GM23248 (cell line): ENCODE data around the gene TLE7. TPM values are rescaled to one million over a fixed set of nuclear protein-coding genes. Genes with fewer than 3 reads are reported as not detected.

ENCODE experiments used
- DNase-seq: peaks from one replicate; pipeline ENCODE4 v3.0.0-alpha.2; 2015
- H2AFZ ChIP-seq: fragments of 200-600 bp; sonication (generic); 2 replicates; pipeline ENCODE4 v1.6.1; 2016; ENCODE audit warnings: antibody characterized with exemption
- H3F3A ChIP-seq: fragments of 200-600 bp; sonication (generic); 2 replicates; pipeline ENCODE4 v1.6.1; 2016; ENCODE audit warnings: mild to moderate bottlenecking, antibody characterized with exemption, mixed run types; ENCODE audit not compliant: insufficient read depth
- H3K27ac ChIP-seq: fragments of 200-600 bp; sonication (generic); 2 replicates; pipeline ENCODE4 v1.5.1; 2016; ENCODE audit warnings: mild to moderate bottlenecking
- H3K27me3 ChIP-seq: fragments of 200-600 bp; sonication (generic); replicated peaks from 2 replicates; pipeline ENCODE4 v1.6.1; 2016; ENCODE audit warnings: mild to moderate bottlenecking; ENCODE audit not compliant: insufficient read depth
- H3K36me3 ChIP-seq: fragments of 200-600 bp; sonication (generic); 2 replicates; pipeline ENCODE4 v1.6.1; 2016; ENCODE audit warnings: low read depth, mild to moderate bottlenecking
- H3K4me1 ChIP-seq: fragments of 200-600 bp; sonication (generic); 2 replicates; pipeline ENCODE4 v1.6.1; 2016; ENCODE audit warnings: mild to moderate bottlenecking; ENCODE audit not compliant: insufficient read depth
- H3K4me2 ChIP-seq: fragments of 200-600 bp; sonication (generic); one replicate; pipeline ENCODE4 v1.6.1; 2016; ENCODE audit warnings: mild to moderate bottlenecking; ENCODE audit not compliant: unreplicated experiment
- H3K4me3 ChIP-seq: fragments of 200-600 bp; sonication (generic); 2 replicates; pipeline ENCODE4 v1.5.1; 2016; ENCODE audit warnings: mild to moderate bottlenecking
- H3K79me2 ChIP-seq: fragments of 200-600 bp; sonication (generic); 2 replicates; pipeline ENCODE4 v1.6.1; 2016; ENCODE audit warnings: mild to moderate bottlenecking; ENCODE audit not compliant: insufficient read depth
- H3K9ac ChIP-seq: fragments of 200-600 bp; sonication (generic); 2 replicates; pipeline ENCODE4 v1.6.1; 2016; ENCODE audit warnings: mild to moderate bottlenecking
- H3K9me2 ChIP-seq: fragments of 200-600 bp; sonication (generic); 2 replicates; pipeline ENCODE4 v1.6.1; 2016; ENCODE audit warnings: mixed run types, mild to moderate bottlenecking, moderate library complexity; ENCODE audit not compliant: insufficient read depth
- H3K9me3 ChIP-seq: fragments of 200-600 bp; sonication (generic); one replicate; pipeline ENCODE4 v1.6.1; 2017; ENCODE audit warnings: low read depth
- H4K20me1 ChIP-seq: fragments of 200-600 bp; sonication (generic); 2 replicates; pipeline ENCODE4 v1.6.0; 2016; ENCODE audit not compliant: insufficient read depth
- EZH2 ChIP-seq: fragments of 200-600 bp; sonication (generic); IDR thresholded peaks from 2 replicates; pipeline ENCODE4 v1.6.1; 2018; ENCODE audit warnings: antibody characterized with exemption, mild to moderate bottlenecking; ENCODE audit not compliant: insufficient read depth, poor library complexity, severe bottlenecking
- EZH2phosphoT487 ChIP-seq: fragments of 200-600 bp; sonication (generic); IDR thresholded peaks from 2 replicates; pipeline ENCODE4 v1.6.1; 2018; ENCODE audit warnings: antibody characterized with exemption, moderate library complexity, mild to moderate bottlenecking, low read depth; ENCODE audit not compliant: insufficient read depth
- WGBS, 2 experiments: methylation state at CpG; one replicate each; pipeline ENCODE4 v1.1.6; 2015 to 2017; ENCODE audit warnings: low lambda C conversion rate in 2 of 2, low coverage in 1 of 2; ENCODE audit errors: missing lambda C conversion rate in 2 of 2; 5-methylcytosine and 5-hydroxymethylcytosine counted together
- in situ Hi-C: fragments of 300-500 bp; cut with MboI; formaldehyde crosslinking; loops from 2 replicates; pipeline ENCODE4 v1.15.0; 2020
- polyA plus RNA-seq: library from polyadenylated mRNA; unstranded; fragments of >200 nt; fragmentation: Nextera tagmentation; extraction: Ambion mirVana; gene quantifications from 2 replicates; pipeline ENCODE4 v1.2.1, GENCODE V29; 2016
- total RNA-seq: library from RNA; depleted of rRNA; stranded (reverse); fragments of >200 nt; shearing (Covaris generic); gene quantifications from 2 replicates; pipeline ENCODE4 v1.2.3, GENCODE V29; 2014

TLE7 gene
- total and polyA plus RNA-seq, 2 experiments from 2014 or later = not detected

- Histone ChIP-seq H2AFZ (no peak overlapping the region), H3K79me2 (no peaks in the 10 kb centered on the region), H3F3A (no peaks in the 10 kb centered on the region), H4K20me1 (no peaks in the 10 kb centered on the region), H3K27ac (no peak overlapping the region), H3K4me1 (no peaks in the 10 kb centered on the region), H3K4me2 (no peak overlapping the region), H3K27me3 (no peaks in the 10 kb centered on the region), H3K36me3 (no peaks in the 10 kb centered on the region), H3K9me3 (no peaks in the 10 kb centered on the region), H3K9ac (no peak overlapping the region), H3K9me2 (no peaks in the 10 kb centered on the region), H3K4me3 (no peak overlapping the region)
- in situ Hi-C loops = no loop called here
- TF ChIP-seq EZH2phosphoT487 = no peak
- no peak for TF ChIP-seq EZH2
- 0 to 1% methylated on average over 3 of the region's 3 CpGs for WGBS, 2 experiments
- DNase-seq = peak; percentile 18
These were observed 2.3 kb downstream of the TLE7 start for GRCh38 chr16:71439523-71439922.

DNA sequence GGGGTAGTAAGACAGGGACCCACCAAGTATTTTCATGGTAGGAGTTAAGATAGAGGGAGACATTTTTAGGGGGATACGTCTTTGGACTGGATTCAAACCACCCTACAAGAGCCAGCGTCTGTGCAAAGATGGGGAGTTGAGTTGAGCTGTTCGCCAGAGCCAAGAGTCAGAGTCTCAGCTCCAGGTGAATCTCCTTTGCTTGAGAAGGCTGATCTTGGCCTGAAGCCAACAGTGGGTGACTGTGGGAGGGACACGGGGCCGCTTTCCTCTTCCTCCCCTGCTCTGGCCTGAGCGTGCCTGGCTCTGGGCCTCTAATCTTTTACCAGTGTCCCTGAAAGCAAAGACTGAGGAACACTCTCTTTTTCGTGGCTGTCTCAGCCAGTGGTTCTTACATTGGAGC, 5.4 kb downstream of the TLE7 start:
- TF ChIP-seq EZH2 (no peak), EZH2phosphoT487 (no peak)
- H3K4me3 ChIP-seq = no peak overlapping the region
- 33 to 46% methylated on average over 7 of the region's 7 CpGs for WGBS, 2 experiments
- no peaks in the 10 kb centered on the region for H3K79me2 ChIP-seq
- H3K9me2 ChIP-seq = no peaks in the 10 kb centered on the region
- H3K9ac ChIP-seq = no peak overlapping the region
- H4K20me1 ChIP-seq = no peaks in the 10 kb centered on the region
- 0 out of 2 replicates have a peak, but pooled peaks cover 6% of the 10 kb centered on the region for H3K27me3 ChIP-seq
- no peaks in the 10 kb centered on the region for H3F3A ChIP-seq
- H3K4me2 ChIP-seq = no peak overlapping the region
- no peak for DNase-seq
- no peaks in the 10 kb centered on the region for H3K36me3 ChIP-seq
- in situ Hi-C loops = no loop called here
- no peaks in the 10 kb centered on the region for H3K9me3 ChIP-seq
- no peak overlapping the region for H2AFZ ChIP-seq
- no peaks in the 10 kb centered on the region for H3K4me1 ChIP-seq
- no peak overlapping the region for H3K27ac ChIP-seq

DNA sequence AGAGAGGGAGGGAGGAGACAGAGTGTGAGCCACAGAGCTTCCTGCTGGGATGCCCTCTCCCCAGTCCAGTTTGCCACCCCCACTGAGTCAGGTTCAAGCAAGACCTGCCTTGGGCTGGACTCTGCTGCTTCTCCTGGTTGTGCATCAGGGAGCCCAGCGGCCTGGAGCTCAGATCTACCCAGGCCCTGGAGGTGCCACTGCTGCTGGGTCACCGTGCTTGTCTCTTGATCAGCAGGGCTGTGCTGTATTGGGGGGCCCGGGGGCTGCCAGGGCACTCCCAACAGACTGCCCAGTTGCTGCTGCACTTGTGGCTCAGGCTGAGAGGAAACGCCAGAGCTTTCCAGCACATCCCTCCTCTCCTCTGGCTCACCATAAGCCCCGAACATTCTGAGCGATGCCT, 8.9 kb downstream of the TLE7 start:
- Histone ChIP-seq H3K4me2 (no peak overlapping the region), H3K9me3 (no peaks in the 10 kb centered on the region), H3K27me3 (0 out of 2 replicates have a peak, but pooled peaks cover 6% of the 10 kb centered on the region), H3K27ac (no peak overlapping the region), H3K4me1 (no peaks in the 10 kb centered on the region), H3K9ac (no peak overlapping the region), H3F3A (peaks cover 11% of the 10 kb centered on the region), H2AFZ (no peak overlapping the region), H3K79me2 (no peaks in the 10 kb centered on the region), H3K36me3 (no peaks in the 10 kb centered on the region), H4K20me1 (no peaks in the 10 kb centered on the region), H3K9me2 (no peaks in the 10 kb centered on the region), H3K4me3 (no peak overlapping the region)
- TF ChIP-seq EZH2 (no peak), EZH2phosphoT487 (no peak)
- in situ Hi-C loops = no loop called here
- DNase-seq = no peak
- WGBS, 2 experiments = 47 to 49% methylated on average over 5 to 6 of the region's 6 CpGs

DNA sequence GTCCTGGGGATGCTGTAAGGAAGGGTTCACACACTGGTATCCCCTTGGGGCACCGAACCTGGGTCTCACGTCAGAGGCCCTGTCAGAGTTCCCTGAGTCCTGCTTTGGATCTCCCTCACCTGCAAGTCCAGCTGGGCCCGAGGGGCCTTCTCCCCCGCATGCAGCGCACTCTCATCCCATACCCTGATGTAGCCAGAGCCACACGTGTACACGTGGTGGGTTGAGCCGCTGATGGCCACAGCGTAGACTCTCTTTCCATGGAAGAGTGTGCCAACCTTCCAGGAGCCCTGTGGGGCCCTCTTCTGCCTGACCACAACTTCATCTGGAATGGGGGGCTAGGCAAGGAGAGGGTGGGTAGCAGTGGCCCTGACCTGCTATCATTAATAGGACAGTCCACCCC, 9.9 kb downstream of the TLE7 start:
- Histone ChIP-seq H3K27ac (no peak overlapping the region), H3K36me3 (no peaks in the 10 kb centered on the region), H3K4me3 (no peak overlapping the region), H3K27me3 (0 out of 2 replicates have a peak, but pooled peaks cover 6% of the 10 kb centered on the region), H3K4me2 (no peak overlapping the region), H3K4me1 (no peaks in the 10 kb centered on the region), H3K9ac (no peak overlapping the region), H3K79me2 (no peaks in the 10 kb centered on the region), H3K9me2 (no peaks in the 10 kb centered on the region), H3F3A (peaks cover 15% of the 10 kb centered on the region), H4K20me1 (no peaks in the 10 kb centered on the region), H2AFZ (no peak overlapping the region), H3K9me3 (no peaks in the 10 kb centered on the region)
- no peak for TF ChIP-seq EZH2
- no peak for TF ChIP-seq EZH2phosphoT487
- WGBS, 2 experiments = 60 to 65% methylated on average over 9 of the region's 9 CpGs
- no peak for DNase-seq
- in situ Hi-C loops = no loop called here

GRCh38 chr16:71431176-71431575, 10.7 kb downstream of the TLE7 start:
- no peak for DNase-seq
- Histone ChIP-seq H3K27me3 (0 out of 2 replicates have a peak, but pooled peaks cover 6% of the 10 kb centered on the region), H3K9me3 (no peaks in the 10 kb centered on the region), H3K79me2 (no peaks in the 10 kb centered on the region), H4K20me1 (no peaks in the 10 kb centered on the region), H3K4me2 (no peak overlapping the region), H2AFZ (no peak overlapping the region), H3K36me3 (no peaks in the 10 kb centered on the region), H3K9me2 (no peaks in the 10 kb centered on the region), H3K4me3 (no peak overlapping the region), H3K9ac (no peak overlapping the region), H3F3A (peaks cover 18% of the 10 kb centered on the region), H3K27ac (no peak overlapping the region), H3K4me1 (no peaks in the 10 kb centered on the region)
- TF ChIP-seq EZH2 (no peak), EZH2phosphoT487 (no peak)
- 74 to 82% methylated on average over 14 of the region's 14 CpGs for WGBS, 2 experiments
- in situ Hi-C loops = no loop called here
